Measurements from ENCODE around the gene EML6.

DNA sequence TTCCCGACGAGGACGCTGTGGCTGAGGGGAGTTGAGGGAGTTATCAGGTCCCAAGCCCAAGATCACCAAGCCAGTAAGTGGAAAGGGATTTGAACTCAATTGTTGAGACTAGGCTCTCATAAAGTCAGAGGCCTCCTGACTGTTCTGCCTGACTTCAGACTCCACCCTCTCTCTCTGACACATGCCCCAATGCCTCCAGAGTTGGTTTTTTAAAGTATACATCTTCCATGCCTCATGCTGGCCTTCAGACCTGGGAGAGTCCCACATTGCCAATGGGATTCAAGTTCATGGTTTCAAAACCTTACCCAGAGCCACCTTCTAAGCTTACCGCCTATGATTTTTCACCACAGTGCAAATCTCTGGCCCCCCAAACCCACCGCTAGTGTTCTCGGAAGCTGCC lies 226.0 kb downstream of the EML6 start:
- TF ChIP-seq, protein P1, sequence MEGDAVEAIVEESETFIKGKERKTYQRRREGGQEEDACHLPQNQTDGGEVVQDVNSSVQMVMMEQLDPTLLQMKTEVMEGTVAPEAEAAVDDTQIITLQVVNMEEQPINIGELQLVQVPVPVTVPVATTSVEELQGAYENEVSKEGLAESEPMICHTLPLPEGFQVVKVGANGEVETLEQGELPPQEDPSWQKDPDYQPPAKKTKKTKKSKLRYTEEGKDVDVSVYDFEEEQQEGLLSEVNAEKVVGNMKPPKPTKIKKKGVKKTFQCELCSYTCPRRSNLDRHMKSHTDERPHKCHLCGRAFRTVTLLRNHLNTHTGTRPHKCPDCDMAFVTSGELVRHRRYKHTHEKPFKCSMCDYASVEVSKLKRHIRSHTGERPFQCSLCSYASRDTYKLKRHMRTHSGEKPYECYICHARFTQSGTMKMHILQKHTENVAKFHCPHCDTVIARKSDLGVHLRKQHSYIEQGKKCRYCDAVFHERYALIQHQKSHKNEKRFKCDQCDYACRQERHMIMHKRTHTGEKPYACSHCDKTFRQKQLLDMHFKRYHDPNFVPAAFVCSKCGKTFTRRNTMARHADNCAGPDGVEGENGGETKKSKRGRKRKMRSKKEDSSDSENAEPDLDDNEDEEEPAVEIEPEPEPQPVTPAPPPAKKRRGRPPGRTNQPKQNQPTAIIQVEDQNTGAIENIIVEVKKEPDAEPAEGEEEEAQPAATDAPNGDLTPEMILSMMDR (IDR thresholded peaks at IDR 0.05) = no peak
- TF ChIP-seq POLR2A (IDR thresholded peaks at IDR 0.05) = no peak

Data from Peyer's patch (tissue), 4 donors.